Activated CD8-positive, alpha-beta memory T cell treated with anti-CD3 and anti-CD28 coated beads for 36 hours (primary cell): Measurements from ENCODE around the gene WDR82. TPM values are rescaled to one million over a fixed set of nuclear protein-coding genes. Genes with fewer than 3 reads are reported as not detected.
"Not testable (repeated sequence)": the region's sequence is repeated elsewhere in the genome, so short reads cannot be mapped to it uniquely, and the experiment has no call there.

Source experiments
- CTCF ChIA-PET: fragments of 350-600 bp; sonication (Branson Sonifier 250); formaldehyde crosslinking; loops from one replicate; lab custom pipeline; 2021; ENCODE audit warnings: antibody characterized with exemption; lab: Charles Lee
- POLR2A ChIA-PET: fragments of 350-600 bp; sonication (Branson Sonifier 250); formaldehyde crosslinking; loops from one replicate; lab custom pipeline; 2021; ENCODE audit warnings: antibody characterized with exemption; lab: Charles Lee
- total RNA-seq, 2 experiments: library from RNA; stranded (reverse); gene quantifications; one replicate each; pipeline ENCODE4 v1.2.3, GENCODE V29; 2021

The WDR82 gene
- total RNA-seq, 2 experiments from 2014 or later: 123 to 124 TPM

GRCh38 chr3:52274781-52275180 lies 3.7 kb downstream of the WDR82 start:
- CTCF ChIA-PET: interaction anchor here (1.0 kb wide), 1 partner anchor 21 kb away, joined by 3 read pairs; no protein-coding TSS in a partner anchor
- POLR2A ChIA-PET: not testable (repeated sequence)

GRCh38 chr3:52272831-52273230 lies 5.6 kb downstream of the WDR82 start:
- ChIA-PET CTCF (interaction anchor here (1.0 to 2.8 kb wide), 2 partner anchors 27 to 52 kb away, joined by 3 to 9 read pairs; partner anchors contain the start of gene PPM1M), POLR2A (interaction anchor here (0.7 kb wide), 2 partner anchors 32 to 118 kb away, joined by 3 to 6 read pairs; no protein-coding TSS in a partner anchor)

- ChIA-PET CTCF (interaction anchor here (0.7 to 2.8 kb wide), 6 partner anchors 10 to 52 kb away, joined by 3 to 9 read pairs (median 4); partner anchors contain the start of gene PPM1M), POLR2A (interaction anchor here (0.7 kb wide), 2 partner anchors 31 to 118 kb away, joined by 3 to 6 read pairs; no protein-coding TSS in a partner anchor)
Measured at GRCh38 chr3:52272172-52272571, 6.3 kb downstream of the WDR82 start.

GRCh38 chr3:52270252-52270754 lies 8.1 kb downstream of the WDR82 start:
- ChIA-PET POLR2A (no interaction called here), CTCF (interaction anchor here (1.0 to 2.8 kb wide), 3 partner anchors 25 to 50 kb away, joined by 3 to 9 read pairs (median 6); partner anchors contain the start of gene PPM1M)

- POLR2A ChIA-PET: interaction anchor here (1.5 kb wide), 1 partner anchor 32 kb away, joined by 5 read pairs; the partner anchor contains the start of gene TWF2
- CTCF ChIA-PET: interaction anchor here (2.2 to 2.8 kb wide), 2 partner anchors 24 to 49 kb away, joined by 6 to 9 read pairs; partner anchors contain the start of gene PPM1M
Measured at GRCh38 chr3:52269776-52270175, 8.7 kb downstream of the WDR82 start.

- CTCF ChIA-PET: interaction anchor here (1.1 to 1.9 kb wide), 3 partner anchors 9 to 37 kb away, joined by 3 to 5 read pairs (median 4); no protein-coding TSS in a partner anchor
- POLR2A ChIA-PET: interaction anchor here (1.4 to 1.5 kb wide), 2 partner anchors 9 to 30 kb away, joined by 5 read pairs; partner anchors contain the start of gene TWF2
Measured at GRCh38 chr3:52268036-52268435, 10.4 kb downstream of the WDR82 start.

GRCh38 chr3:52265387-52265786 lies 13.1 kb downstream of the WDR82 start:
- ChIA-PET CTCF (interaction anchor here (1.1 kb wide), 1 partner anchor 38 kb away, joined by 3 read pairs; no protein-coding TSS in a partner anchor), POLR2A (no interaction called here)

- CTCF ChIA-PET: no interaction called here
- POLR2A ChIA-PET: interaction anchor here (0.6 to 1.2 kb wide), 2 partner anchors 9 to 12 kb away, joined by 3 read pairs; no protein-coding TSS in a partner anchor
Measured at GRCh38 chr3:52262447-52262846, 16.0 kb downstream of the WDR82 start.

- ChIA-PET POLR2A (interaction anchor here (0.9 to 4.1 kb wide), 3 partner anchors 17 to 28 kb away, joined by 3 to 18 read pairs (median 5); partner anchors contain the start of gene WDR82), CTCF (interaction anchor here (0.9 to 1.4 kb wide), 4 partner anchors 11 to 43 kb away, joined by 3 to 5 read pairs (median 4); no protein-coding TSS in a partner anchor)
Measured at GRCh38 chr3:52259448-52259847, 19.0 kb downstream of the WDR82 start.

- ChIA-PET POLR2A (interaction anchor here (0.9 to 4.1 kb wide), 3 partner anchors 17 to 28 kb away, joined by 3 to 18 read pairs (median 5); partner anchors contain the start of gene WDR82), CTCF (interaction anchor here (0.8 to 1.1 kb wide), 3 partner anchors 10 to 42 kb away, joined by 3 to 4 read pairs (median 3); no protein-coding TSS in a partner anchor)
Measured at GRCh38 chr3:52259035-52259434, 19.4 kb downstream of the WDR82 start.

- ChIA-PET POLR2A (interaction anchor here (0.7 to 4.1 kb wide), 2 partner anchors 15 to 20 kb away, joined by 4 to 18 read pairs; partner anchors contain the start of gene WDR82), CTCF (no interaction called here)
Measured at GRCh38 chr3:52257911-52258310, 20.5 kb downstream of the WDR82 start.

- ChIA-PET POLR2A (interaction anchor here (1.7 kb wide), 1 partner anchor 11 kb away, joined by 5 read pairs; the partner anchor contains the start of gene PPM1M), CTCF (interaction anchor here (1.7 kb wide), 1 partner anchor 15 kb away, joined by 6 read pairs; no protein-coding TSS in a partner anchor)
Measured at GRCh38 chr3:52256622-52257021, 21.8 kb downstream of the WDR82 start.

- CTCF ChIA-PET: interaction anchor here (0.7 to 1.7 kb wide), 2 partner anchors 14 to 16 kb away, joined by 3 to 6 read pairs; no protein-coding TSS in a partner anchor
Measured at GRCh38 chr3:52256159-52256558, 22.3 kb downstream of the WDR82 start.

GRCh38 chr3:52254608-52255007 lies 23.8 kb downstream of the WDR82 start:
- POLR2A ChIA-PET: interaction anchor here (0.9 to 19.3 kb wide), 3 partner anchors 9 to 25 kb away, joined by 4 to 246 read pairs (median 9); partner anchors contain the start of genes PPM1M and WDR82

More at GRCh38 chr3:52256159-52256558, 22.3 kb downstream of the WDR82 start:
- POLR2A ChIA-PET: interaction anchor here (1.7 kb wide), 1 partner anchor 10 kb away, joined by 5 read pairs; the partner anchor contains the start of gene PPM1M

GRCh38 chr3:52253314-52254304 lies 24.8 kb downstream of the WDR82 start:
- ChIA-PET CTCF (interaction anchor here (0.6 to 4.2 kb wide), 13 partner anchors 8 to 85 kb away, joined by 3 to 31 read pairs (median 4); partner anchors contain the start of genes TWF2 and WDR82), POLR2A (interaction anchor here (0.6 to 19.3 kb wide), 16 partner anchors 8 to 1661 kb away, joined by 3 to 246 read pairs (median 4); partner anchors contain the start of genes PPM1M, TLR9, TWF2 and WDR82)

More at GRCh38 chr3:52254608-52255007, 23.8 kb downstream of the WDR82 start:
- CTCF ChIA-PET: interaction anchor here (0.7 to 4.2 kb wide), 4 partner anchors 8 to 53 kb away, joined by 3 to 25 read pairs (median 4); partner anchors contain the start of gene TWF2

GRCh38 chr3:52250122-52250521 lies 28.3 kb downstream of the WDR82 start:
- POLR2A ChIA-PET: interaction anchor here (1.0 to 19.3 kb wide), 3 partner anchors 10 to 30 kb away, joined by 3 to 246 read pairs (median 7); partner anchors contain the start of gene WDR82

GRCh38 chr3:52249683-52250082 lies 28.8 kb downstream of the WDR82 start:
- ChIA-PET POLR2A (interaction anchor here (19.3 kb wide), 1 partner anchor 30 kb away, joined by 246 read pairs; the partner anchor contains the start of gene WDR82), CTCF (interaction anchor here (0.6 to 1.6 kb wide), 4 partner anchors 9 to 86 kb away, joined by 3 to 6 read pairs (median 4); no protein-coding TSS in a partner anchor)

More at GRCh38 chr3:52250122-52250521, 28.3 kb downstream of the WDR82 start:
- CTCF ChIA-PET: interaction anchor here (1.3 kb wide), 1 partner anchor 10 kb away, joined by 6 read pairs; no protein-coding TSS in a partner anchor
